Left lung (tissue), 10 donors: Measurements from ENCODE around the gene NAV1. TPM values are rescaled to one million over a fixed set of nuclear protein-coding genes. Genes with fewer than 3 reads are reported as not detected.
A peak's percentile ranks its signal among the peaks of the same experiment; 100 is the strongest.

Experiments used
- ATAC-seq: fragments of 200-7000 bp; cut with Tn5 transposase; one replicate; pipeline ENCODE4 v1.9.1; 2020; ENCODE audit warnings: moderate library complexity
- DNase-seq, 4 donors: peaks; one replicate each; pipeline ENCODE4 v3.0.0-alpha.2; 2013 to 2020
- H3K27ac ChIP-seq, 2 donors: fragments of 200-600 bp; sonication (generic) in 1 of 2; one replicate each; pipeline versions ENCODE4 v1.5.0 to v1.8.0; 2020 to 2021
- H3K27me3 ChIP-seq, 2 donors: fragments of 200-600 bp; sonication (generic) in 1 of 2; one replicate each; pipeline versions ENCODE4 v1.5.0 to v1.8.0; 2020 to 2021
- H3K36me3 ChIP-seq, 2 donors: fragments of 200-600 bp; sonication (generic) in 1 of 2; one replicate each; pipeline versions ENCODE4 v1.5.0 to v1.8.0; 2020 to 2021
- H3K4me1 ChIP-seq, 2 donors: fragments of 200-600 bp; one replicate each; pipeline ENCODE4 v1.8.0; 2021
- H3K4me3 ChIP-seq, 2 donors: fragments of 200-600 bp; sonication (generic) in 1 of 2; one replicate each; pipeline versions ENCODE4 v1.5.0 to v1.8.0; 2020 to 2021; ENCODE audit warnings: mild to moderate bottlenecking in 1 of 2
- H3K9me3 ChIP-seq, 2 donors: fragments of 200-600 bp; sonication (generic) in 1 of 2; one replicate each; pipeline versions ENCODE4 v1.5.0 to v1.8.0; 2020 to 2021
- intact Hi-C, 2 donors: fragments of 100-400 bp; cut with DNase I; formaldehyde crosslinking; loops; one replicate each; pipeline versions ENCODE4 v1.11.2 to v1.14.2; 2022
- polyA plus RNA-seq, 6 donors: library from polyadenylated mRNA; unstranded; fragments of 120-200 nt; gene quantifications; one replicate each; pipeline ENCODE4 v1.2.1, GENCODE V29; 2013; ENCODE audit not compliant: insufficient read length in 6 of 6
- total RNA-seq, 2 donors: library from RNA; stranded (reverse); fragmentation: NEBNext Ultra II Directional; extraction: Animal tissue kit (Norgen Biotek cat#: 25700); gene quantifications; one replicate each; pipeline ENCODE4 v1.2.1, GENCODE V29; 2021
- TF ChIP-seq, protein P1 (sequence below), 2 donors: fragments of 200-600 bp; sonication (generic) in 1 of 2; IDR thresholded peaks; one replicate each; pipeline versions ENCODE4 v1.5.0 to v1.8.0; 2021; ENCODE audit warnings: antibody characterized with exemption in 2 of 2
- donor health status: DM: no; HTN: yes; CAD: no.
- donor health status: DM: no; HTN: no; CAD: no.

NAV1 gene
- total and polyA plus RNA-seq, 8 donors: 20.2 to 41.5 (median 27.9) TPM

DNA sequence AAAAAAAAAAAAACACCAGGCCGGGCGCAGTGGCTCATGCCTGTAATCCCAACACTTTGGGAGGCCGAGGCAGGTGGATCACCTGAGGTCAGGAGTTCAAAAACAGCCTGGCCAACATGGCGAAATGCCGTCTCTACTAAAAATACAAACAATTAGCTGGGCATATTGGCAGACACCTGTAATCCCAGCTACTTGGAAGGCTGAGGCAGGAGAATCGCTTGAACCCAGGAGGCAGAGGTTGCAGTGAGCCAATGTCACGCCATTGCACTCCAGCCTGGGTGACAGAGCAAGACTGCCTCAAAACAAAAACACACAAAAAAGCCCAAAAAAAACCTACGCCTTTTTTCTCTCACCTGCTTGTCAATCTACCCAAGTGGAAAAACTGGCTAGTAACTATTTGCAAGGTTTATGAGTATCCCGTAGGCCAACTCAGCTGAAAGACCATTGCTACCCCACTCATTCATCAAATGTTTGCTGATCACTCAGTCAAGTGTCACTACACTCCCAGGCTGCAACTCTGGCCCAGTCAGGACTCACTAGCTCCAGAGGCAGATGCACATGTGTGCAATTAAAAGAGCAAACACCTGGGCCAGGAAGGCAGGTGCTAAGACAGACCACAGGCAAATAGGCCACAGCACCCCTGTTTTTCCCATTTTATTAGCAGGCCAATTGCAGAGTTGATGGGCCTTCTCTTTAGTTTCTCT lies 34.0 kb upstream of the NAV1 start:
- ATAC-seq (peak; percentile 9), DNase-seq (no peak)
- intact Hi-C loops: no loop called here
- peaks cover 52 to 83% of the 10 kb centered on the region in 2 donors for H3K4me1 ChIP-seq
- no peaks in the 10 kb centered on the region for H3K27me3 ChIP-seq
- TF ChIP-seq, protein P1, sequence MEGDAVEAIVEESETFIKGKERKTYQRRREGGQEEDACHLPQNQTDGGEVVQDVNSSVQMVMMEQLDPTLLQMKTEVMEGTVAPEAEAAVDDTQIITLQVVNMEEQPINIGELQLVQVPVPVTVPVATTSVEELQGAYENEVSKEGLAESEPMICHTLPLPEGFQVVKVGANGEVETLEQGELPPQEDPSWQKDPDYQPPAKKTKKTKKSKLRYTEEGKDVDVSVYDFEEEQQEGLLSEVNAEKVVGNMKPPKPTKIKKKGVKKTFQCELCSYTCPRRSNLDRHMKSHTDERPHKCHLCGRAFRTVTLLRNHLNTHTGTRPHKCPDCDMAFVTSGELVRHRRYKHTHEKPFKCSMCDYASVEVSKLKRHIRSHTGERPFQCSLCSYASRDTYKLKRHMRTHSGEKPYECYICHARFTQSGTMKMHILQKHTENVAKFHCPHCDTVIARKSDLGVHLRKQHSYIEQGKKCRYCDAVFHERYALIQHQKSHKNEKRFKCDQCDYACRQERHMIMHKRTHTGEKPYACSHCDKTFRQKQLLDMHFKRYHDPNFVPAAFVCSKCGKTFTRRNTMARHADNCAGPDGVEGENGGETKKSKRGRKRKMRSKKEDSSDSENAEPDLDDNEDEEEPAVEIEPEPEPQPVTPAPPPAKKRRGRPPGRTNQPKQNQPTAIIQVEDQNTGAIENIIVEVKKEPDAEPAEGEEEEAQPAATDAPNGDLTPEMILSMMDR (IDR thresholded peaks at IDR 0.05): no peak
- H3K36me3 ChIP-seq: no peaks in the 10 kb centered on the region
- H3K27ac ChIP-seq: peak overlapping the region; percentile 90 to 96
- H3K4me3 ChIP-seq: peak overlapping the region; percentile 65 to 73
- H3K9me3 ChIP-seq: no peaks in the 10 kb centered on the region

DNA sequence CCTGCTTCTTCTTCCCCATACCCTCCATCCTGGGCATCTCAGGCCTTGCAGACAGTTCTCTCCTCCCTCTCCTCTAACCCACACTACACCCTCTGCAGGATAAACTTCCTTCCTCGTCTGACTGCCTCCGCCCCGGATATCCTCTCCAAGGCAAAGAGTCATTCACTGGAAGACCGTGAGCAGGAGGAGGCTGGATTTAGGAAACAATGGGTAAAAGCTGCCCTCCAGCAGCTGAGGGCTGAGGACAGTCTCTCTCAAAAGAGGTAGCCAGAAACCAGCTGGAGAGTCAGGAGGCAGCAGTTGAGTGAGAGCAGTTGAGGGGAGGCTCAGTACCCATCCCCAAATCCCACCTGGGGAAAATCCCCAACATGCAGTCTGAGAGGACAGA lies 33.4 kb upstream of the NAV1 start:
- peaks cover 47 to 78% of the 10 kb centered on the region in 2 donors for H3K4me1 ChIP-seq
- ATAC-seq: peak; percentile 18

DNA sequence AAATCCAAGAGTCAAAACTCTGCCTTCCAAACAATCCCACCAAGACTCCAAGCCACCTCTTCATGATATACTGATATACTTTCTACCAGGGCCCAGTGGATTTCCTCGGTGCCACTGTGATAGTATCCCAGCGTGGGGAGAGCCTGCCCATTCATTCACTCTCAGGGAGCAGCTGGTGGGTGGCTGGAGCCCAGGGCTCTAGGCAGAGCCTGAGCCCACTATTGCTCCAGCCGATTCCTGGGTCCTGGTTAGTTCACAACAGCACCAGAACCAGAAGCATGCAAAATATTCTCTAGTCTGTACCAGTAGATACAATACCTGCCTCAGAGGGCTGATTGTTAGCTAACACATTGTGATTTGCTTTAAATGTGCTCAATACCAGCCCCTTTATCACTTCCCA lies 32.8 kb upstream of the NAV1 start:
- H3K9me3 ChIP-seq: no peaks in the 10 kb centered on the region
- no peaks in the 10 kb centered on the region for H3K27me3 ChIP-seq
- DNase-seq: no peak
- H3K4me3 ChIP-seq: peak overlapping the region; percentile 65 to 73
- intact Hi-C loops: no loop called here
- H3K36me3 ChIP-seq: no peaks in the 10 kb centered on the region
- peaks cover 41 to 73% of the 10 kb centered on the region in 2 donors for H3K4me1 ChIP-seq
- TF ChIP-seq, protein P1 (IDR thresholded peaks at IDR 0.05): no peak
- ATAC-seq: no peak
- peak overlapping the region; percentile 90 to 96 for H3K27ac ChIP-seq

More for the DNA sequence above, 33.4 kb upstream of the NAV1 start:
- Histone ChIP-seq H3K9me3 (no peaks in the 10 kb centered on the region), H3K4me3 (peak overlapping the region; percentile 65 to 73), H3K27ac (peak overlapping the region; percentile 90 to 96), H3K36me3 (no peaks in the 10 kb centered on the region), H3K27me3 (no peaks in the 10 kb centered on the region)
- TF ChIP-seq, protein P1 (IDR thresholded peaks at IDR 0.05): no peak
- peak in 1 of 4 donors; percentile 54 for DNase-seq
- intact Hi-C loops: no loop called here

- intact Hi-C loops: no loop called here
- Histone ChIP-seq H3K27ac (peak within 1 kb of the TSS; percentile 90 to 96), H3K36me3 (no peaks in the 10 kb centered on the region), H3K27me3 (no peaks in the 10 kb centered on the region), H3K4me1 (peaks cover 37 to 73% of the 10 kb centered on the region in 2 donors), H3K9me3 (no peaks in the 10 kb centered on the region), H3K4me3 (peak within 1 kb of the TSS; percentile 65 to 73)
- ATAC-seq (peak; percentile 83), DNase-seq (peak; percentile 80 to 97 (median 92))
- TF ChIP-seq, protein P1 (IDR thresholded peaks at IDR 0.05): no peak
Observed at GRCh38 chr1:201506557-201507359, 32.2 kb upstream of the NAV1 start, which contains the start of gene CSRP1. Gene CSRP1 (minus strand): TSS chr1:201507123. CDS start chr1:201496303, 10,820 bp downstream.

- H3K27ac ChIP-seq: peak overlapping the region; percentile 90 to 96
- no peaks in the 10 kb centered on the region for H3K36me3 ChIP-seq
- H3K27me3 ChIP-seq: no peaks in the 10 kb centered on the region
- peaks cover 43 to 74% of the 10 kb centered on the region in 2 donors for H3K4me1 ChIP-seq
- ATAC-seq: no peak
- no peak for DNase-seq
- peak overlapping the region; percentile 65 to 73 for H3K4me3 ChIP-seq
- TF ChIP-seq, protein P1 (IDR thresholded peaks at IDR 0.05): no peak
- no peaks in the 10 kb centered on the region for H3K9me3 ChIP-seq
- intact Hi-C loops: no loop called here
Observed at GRCh38 chr1:201507360-201507675, 31.6 kb upstream of the NAV1 start.
